IMR-90 (cell line): ENCODE measurements around the gene AKR1E2. TPM values are rescaled to one million over a fixed set of nuclear protein-coding genes. Genes with fewer than 3 reads are reported as not detected.

Source experiments
- ATAC-seq: fragments of 200-7000 bp; cut with Tn5 transposase; 2 replicates; pipeline ENCODE4 v1.9.1; 2020; ENCODE audit warnings: low read depth, mild to moderate bottlenecking, moderate library complexity
- BruUV-seq: library from RNA; stranded (reverse); fragments of 400-500 nt; replicated peaks from 2 replicates; lab custom pipeline; 2021; lab: Mats Ljungman, UMichigan
- CTCF ChIA-PET: fragments of 300-600 bp; formaldehyde crosslinking; extraction: SDS; loops from one replicate; lab custom pipeline; 2021; ENCODE audit warnings: antibody characterized with exemption; lab: Yijun Ruan, JAX
- POLR2A ChIA-PET: fragments of 300-600 bp; sonication (Branson Sonifier 250); formaldehyde crosslinking; loops from one replicate; lab custom pipeline; 2022; ENCODE audit warnings: antibody characterized with exemption; ENCODE audit not compliant: unreplicated experiment; lab: Charles Lee
- DNase-seq: peaks from one replicate; pipeline ENCODE4 v3.0.0; 2013
- H2AFZ ChIP-seq: replicated peaks from 2 replicates; pipeline ENCODE3; 2013; ENCODE audit warnings: low read length, mild to moderate bottlenecking; ENCODE audit not compliant: poor library complexity
- H2AK5ac ChIP-seq: 2 replicates; pipeline ENCODE4 v1.6.1; 2013; ENCODE audit warnings: low read depth, low read length, inconsistent platforms
- H2AK9ac ChIP-seq: replicated peaks from 2 replicates; pipeline ENCODE3; 2013; ENCODE audit warnings: mild to moderate bottlenecking, low read depth, low read length, moderate library complexity; ENCODE audit not compliant: poor library complexity
- H2BK120ac ChIP-seq: 2 replicates; pipeline ENCODE4 v1.6.1; 2013; ENCODE audit warnings: low read depth, low read length, inconsistent platforms
- H2BK15ac ChIP-seq: 3 replicates; pipeline ENCODE4 v1.6.1; 2013; ENCODE audit warnings: low read depth, low read length, inconsistent platforms
- H2BK20ac ChIP-seq: 2 replicates; pipeline ENCODE4 v1.6.1; 2013; ENCODE audit warnings: low read depth, mild to moderate bottlenecking, inconsistent platforms, low read length, moderate library complexity
- H2BK5ac ChIP-seq: 2 replicates; pipeline ENCODE4 v1.6.1; 2013; ENCODE audit warnings: mild to moderate bottlenecking, low read depth, low read length, inconsistent platforms; ENCODE audit not compliant: poor library complexity, severe bottlenecking
- H3K14ac ChIP-seq: replicated peaks from 2 replicates; pipeline ENCODE4 v1.6.1; 2013; ENCODE audit warnings: low read depth, low read length, inconsistent platforms
- H3K18ac ChIP-seq: 2 replicates; pipeline ENCODE4 v1.6.1; 2013; ENCODE audit warnings: low read depth, low read length, control low read depth
- H3K23ac ChIP-seq: 2 replicates; pipeline ENCODE4 v1.6.1; 2013; ENCODE audit warnings: low read depth, low read length, inconsistent platforms
- H3K27ac ChIP-seq: 2 replicates; pipeline ENCODE4 v1.5.1; 2013; ENCODE audit warnings: mild to moderate bottlenecking, control low read depth, low read length; ENCODE audit not compliant: insufficient read depth
- H3K27me3 ChIP-seq: 2 replicates; pipeline ENCODE4 v1.6.1; 2013; ENCODE audit warnings: low read length; ENCODE audit not compliant: control insufficient read depth, insufficient read depth
- H3K36me3 ChIP-seq: 2 replicates; pipeline ENCODE4 v1.6.1; 2013; ENCODE audit warnings: low read length, mixed read lengths; ENCODE audit not compliant: control insufficient read depth, insufficient read depth
- H3K4ac ChIP-seq: 2 replicates; pipeline ENCODE4 v1.6.1; 2013; ENCODE audit warnings: low read depth, low read length, inconsistent platforms
- H3K4me1 ChIP-seq: 2 replicates; pipeline ENCODE4 v1.6.1; 2013; ENCODE audit warnings: low read length, mixed read lengths; ENCODE audit not compliant: control insufficient read depth, insufficient read depth
- H3K4me2 ChIP-seq: 2 replicates; pipeline ENCODE4 v1.6.1; 2013; ENCODE audit warnings: low read depth, mild to moderate bottlenecking, control low read depth, low read length, moderate library complexity
- H3K4me3 ChIP-seq: 2 replicates; pipeline ENCODE4 v1.5.1; 2013; ENCODE audit warnings: low read depth, mild to moderate bottlenecking, control low read depth, low read length, moderate library complexity; ENCODE audit not compliant: insufficient read depth
- H3K56ac ChIP-seq: 2 replicates; pipeline ENCODE4 v1.6.1; 2013; ENCODE audit warnings: low read length, inconsistent platforms; ENCODE audit not compliant: insufficient read depth; ENCODE audit errors: extremely low read depth
- H3K79me1 ChIP-seq, 2 experiments: 2 replicates each; pipeline ENCODE4 v1.6.1; 2013; ENCODE audit warnings: low read length in 2 of 2, inconsistent platforms in 1 of 2, low read depth in 1 of 2
- H3K9ac ChIP-seq: 2 replicates; pipeline ENCODE4 v1.6.1; 2013; ENCODE audit warnings: low read depth, low read length, control low read depth
- H3K9me1 ChIP-seq: 2 replicates; pipeline ENCODE4 v1.6.1; 2013; ENCODE audit warnings: low read length, inconsistent platforms; ENCODE audit not compliant: insufficient read depth
- H3K9me3 ChIP-seq: 2 replicates; pipeline ENCODE4 v1.6.1; 2013; ENCODE audit warnings: low read length; ENCODE audit not compliant: control insufficient read depth, insufficient read depth
- H4K20me1 ChIP-seq: 2 replicates; pipeline ENCODE4 v1.6.1; 2013; ENCODE audit warnings: low read length, inconsistent platforms; ENCODE audit not compliant: insufficient read depth
- H4K5ac ChIP-seq: 2 replicates; pipeline ENCODE4 v1.6.1; 2013; ENCODE audit warnings: mild to moderate bottlenecking, low read depth, low read length, control low read depth
- H4K8ac ChIP-seq, 2 experiments: 2 replicates each; pipeline ENCODE4 v1.6.1; 2013; ENCODE audit warnings: low read depth in 2 of 2, low read length in 2 of 2, control low read depth in 1 of 2, inconsistent platforms in 1 of 2
- H4K91ac ChIP-seq: 2 replicates; pipeline ENCODE4 v1.6.1; 2013; ENCODE audit warnings: low read depth, low read length, inconsistent platforms; ENCODE audit not compliant: insufficient read depth
- BHLHE40 ChIP-seq: fragments of 150-350 bp; IDR thresholded peaks from 2 replicates; pipeline ENCODE4 v1.6.1; 2016; ENCODE audit warnings: mild to moderate bottlenecking, low read depth, low read length
- CHD1 ChIP-seq: IDR thresholded peaks from 2 replicates; pipeline ENCODE4 v1.6.1; 2012; ENCODE audit warnings: low read depth, low read length, improper control_type of control experiment
- ELK1 ChIP-seq: fragments of 150-350 bp; IDR thresholded peaks from 2 replicates; pipeline ENCODE4 v1.6.1; 2016; ENCODE audit warnings: low read depth, mild to moderate bottlenecking, low read length, moderate library complexity, borderline replicate concordance
- FOS ChIP-seq: fragments of 150-350 bp; IDR thresholded peaks from 2 replicates; pipeline ENCODE4 v1.6.1; 2016; ENCODE audit warnings: low read depth, low read length
- MAZ ChIP-seq: IDR thresholded peaks from 2 replicates; pipeline ENCODE4 v1.6.1; 2012; ENCODE audit warnings: low read depth, mild to moderate bottlenecking, low read length, improper control_type of control experiment, moderate library complexity, borderline replicate concordance
- MXI1 ChIP-seq: IDR thresholded peaks from 2 replicates; pipeline ENCODE4 v1.6.1; 2012; ENCODE audit warnings: low read depth, mild to moderate bottlenecking, low read length, moderate library complexity, borderline replicate concordance
- RAD21 ChIP-seq: IDR thresholded peaks from 2 replicates; pipeline ENCODE4 v1.6.1; 2012; ENCODE audit warnings: low read length, improper control_type of control experiment
- RCOR1 ChIP-seq: IDR thresholded peaks from 2 replicates; pipeline ENCODE4 v1.6.1; 2012; ENCODE audit warnings: mild to moderate bottlenecking, low read length, improper control_type of control experiment; ENCODE audit not compliant: insufficient replicate concordance
- SMC3 ChIP-seq: fragments of 150-350 bp; IDR thresholded peaks from 2 replicates; pipeline ENCODE4 v1.6.1; 2016; ENCODE audit warnings: low read depth, mild to moderate bottlenecking, antibody characterized with exemption, low read length, moderate library complexity
- WGBS, 2 experiments: methylation state at CpG; one replicate each; pipeline versions ENCODE4 v1.1.5 to v1.1.7; 2013; ENCODE audit warnings: missing lambda C conversion rate in 2 of 2; ENCODE audit not compliant: insufficient read length in 1 of 2; ENCODE audit errors: extremely low coverage in 2 of 2; 5-methylcytosine and 5-hydroxymethylcytosine counted together
- dilution Hi-C: fragments of 300-500 bp; cut with HindIII; formaldehyde crosslinking; loops from one replicate; pipeline ENCODE4 v1.14.3; 2018; ENCODE audit warnings: low sequenced_read_pairs; ENCODE audit not compliant: unreplicated experiment
- in situ Hi-C: fragments of 300-500 bp; cut with MboI; formaldehyde crosslinking; loops from 3 replicates; pipeline ENCODE4 v1.14.3; 2019; ENCODE audit warnings: low sequenced_read_pairs, inconsistent platforms, mixed read lengths
- intact Hi-C: fragments of 100-400 bp; cut with micrococcal nuclease; formaldehyde crosslinking; loops from 2 replicates; pipeline ENCODE4 v1.10.0; 2022
- polyA plus RNA-seq, 3 experiments: library from polyadenylated mRNA; depleted of rRNA; stranded (reverse); fragments of >200 nt; gene quantifications; 2 replicates each; pipeline ENCODE4 v1.2.3, GENCODE V29; 2012; ENCODE audit warnings: low replicate concordance in 1 of 3
- total RNA-seq: library from RNA; depleted of rRNA; stranded (reverse); fragments of >200 nt; gene quantifications from 2 replicates; pipeline ENCODE4 v1.2.3, GENCODE V29; 2012

The AKR1E2 gene
- total and polyA plus RNA-seq, 2 of the 4 experiments (the other 2 are of a cell fraction) = 1.2 to 3.4 TPM

- Histone ChIP-seq H3K4me1 (no peaks in the 10 kb centered on the region), H2BK5ac (no peak overlapping the region), H2AK5ac (no peak overlapping the region), H3K27ac (no peak overlapping the region), H3K9ac (no peak overlapping the region), H2BK120ac (no peak overlapping the region), H2BK20ac (no peak overlapping the region), H4K8ac (no peak overlapping the region), H3K4me3 (no peak overlapping the region), H2AK9ac (no peak overlapping the region), H3K23ac (no peak overlapping the region), H4K5ac (no peak overlapping the region), H2BK15ac (no peak overlapping the region), H4K20me1 (no peaks in the 10 kb centered on the region), H3K4ac (no peak overlapping the region), H4K91ac (no peak overlapping the region), H3K27me3 (no peaks in the 10 kb centered on the region), H2AFZ (no peak overlapping the region), H3K56ac (no peak overlapping the region), H3K14ac (no peak overlapping the region), H3K9me1 (no peaks in the 10 kb centered on the region), H3K36me3 (no peaks in the 10 kb centered on the region; the same call in 1 of the 2 replicates), H3K9me3 (no peaks in the 10 kb centered on the region), H3K79me1 (no peaks in the 10 kb centered on the region), H3K18ac (no peak overlapping the region), H3K4me2 (0 out of 2 replicates have a peak overlapping the region, but pooled peaks have one; percentile 19)
- dilution Hi-C loops = no loop called here
- ATAC-seq (peak; percentile 81), DNase-seq (peak; percentile 83)
- CTCF ChIA-PET = interaction anchor here (1.2 kb wide), 1 partner anchor 34 kb away, joined by 3 read pairs; no protein-coding TSS in a partner anchor
- in situ Hi-C loops = no loop called here
- BruUV-seq = no TSS peak
- WGBS, 2 experiments = no CpG with 5 or more reads among the region's 4 CpGs
- intact Hi-C loops = no loop called here
- POLR2A ChIA-PET = no interaction called here
- TF ChIP-seq MAZ (no peak), RAD21 (no peak), SMC3 (no peak), ELK1 (no peak), FOS (no peak), CHD1 (no peak), MXI1 (no peak), BHLHE40 (no peak), RCOR1 (no peak)
These were observed 57.2 kb downstream of the AKR1E2 start for GRCh38 chr10:4883079-4883739.
